ENCODE measurements around the gene PNKP. TPM values are rescaled to one million over a fixed set of nuclear protein-coding genes. Genes with fewer than 3 reads are reported as not detected.
A peak's percentile ranks its signal among the peaks of the same experiment; 100 is the strongest.

Gene PNKP
- total and polyA plus RNA-seq, 3 experiments from 2014 or later: 28.4 to 98.7 (median 91.6) TPM

- H3K4me1 ChIP-seq (ENCODE audit: insufficient read depth, low read length): peaks cover 32% of the 10 kb centered on the region
- POLR2A ChIA-PET: interaction anchor here (0.5 kb wide), 1 partner anchor 63 kb away, joined by 3 read pairs; no protein-coding TSS in a partner anchor
- CTCF ChIA-PET: no interaction called here
- no peak overlapping the region for H3K27ac ChIP-seq (ENCODE audit: low read depth, low read length)
- no peak for DNase-seq
- no peaks in the 10 kb centered on the region for H3K36me3 ChIP-seq (ENCODE audit: insufficient read depth, low read length)
- Mint-ChIP-seq H3K27ac (peak overlapping the region in 1 of 8 donors; percentile 39), H3K9me3 (no peaks in the 10 kb centered on the region), H3K36me3 (peaks cover 0 to 10% (median 2%) of the 10 kb centered on the region in 3 donors), H3K4me1 (peaks cover 21 to 38% (median 34%) of the 10 kb centered on the region in 3 donors), H3K4me3 (peak overlapping the region in 1 of 7 donors; percentile 18), H3K27me3 (peaks cover 0 to 3% of the 10 kb centered on the region in 2 donors)
- H3K27me3 ChIP-seq (ENCODE audit: insufficient read depth, low read length, poor library complexity, severe bottlenecking): no peaks in the 10 kb centered on the region
- no peak overlapping the region for H3K4me3 ChIP-seq (ENCODE audit: low read length)
- H3K9me3 ChIP-seq (ENCODE audit: low read length): no peaks in the 10 kb centered on the region
Observed at GRCh38 chr19:49873834-49874233, 6.5 kb upstream of the PNKP start.

DNA sequence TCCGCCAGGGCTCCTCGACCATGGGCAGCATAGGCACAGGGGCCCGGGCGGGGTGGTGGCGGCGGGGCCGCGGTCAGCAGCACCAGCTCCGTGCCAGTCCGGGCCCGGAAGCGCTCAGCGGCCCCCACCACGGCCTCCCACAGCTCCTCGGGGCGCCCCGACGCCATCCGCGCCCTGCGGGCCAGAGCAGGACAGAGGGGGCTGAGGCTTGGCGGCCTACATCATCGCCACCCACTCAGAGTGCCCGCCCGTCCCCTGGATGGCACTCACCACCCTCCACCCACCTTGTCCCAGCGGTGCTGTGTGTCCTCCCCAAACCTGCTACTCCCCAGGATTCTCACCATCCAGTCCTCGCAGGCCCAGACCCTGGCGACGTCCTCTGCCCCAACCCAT is 5.7 kb upstream of the PNKP start:
- no peak overlapping the region for H3K27ac ChIP-seq (ENCODE audit: low read depth, low read length)
- Mint-ChIP-seq H3K27me3 (peaks cover 0 to 1% of the 10 kb centered on the region in 2 donors), H3K4me1 (peaks cover 18 to 31% (median 27%) of the 10 kb centered on the region in 3 donors), H3K27ac (no peak overlapping the region), H3K4me3 (no peak overlapping the region), H3K36me3 (peaks cover 0 to 8% (median 2%) of the 10 kb centered on the region in 3 donors), H3K9me3 (peaks cover 0 to 3% (median 0%) of the 10 kb centered on the region in 5 donors)
- ChIA-PET POLR2A (no interaction called here), CTCF (no interaction called here)
- H3K36me3 ChIP-seq (ENCODE audit: insufficient read depth, low read length): no peaks in the 10 kb centered on the region
- DNase-seq: no peak
- no peak overlapping the region for H3K4me3 ChIP-seq (ENCODE audit: low read length)
- H3K9me3 ChIP-seq (ENCODE audit: low read length): no peaks in the 10 kb centered on the region
- no peaks in the 10 kb centered on the region for H3K27me3 ChIP-seq (ENCODE audit: insufficient read depth, low read length, poor library complexity, severe bottlenecking)
- H3K4me1 ChIP-seq (ENCODE audit: insufficient read depth, low read length): peaks cover 32% of the 10 kb centered on the region

GRCh38 chr19:49872245-49873128 is 5.1 kb upstream of the PNKP start:
- POLR2A ChIA-PET: no interaction called here
- no peaks in the 10 kb centered on the region for H3K36me3 ChIP-seq (ENCODE audit: insufficient read depth, low read length)
- CTCF ChIA-PET: no interaction called here
- H3K27me3 Mint-ChIP-seq: peaks cover 0 to 3% of the 10 kb centered on the region in 2 donors
- peak overlapping the region in 3 of 8 donors; percentile 10 to 73 (median 72) for H3K27ac Mint-ChIP-seq
- no peaks in the 10 kb centered on the region for H3K9me3 ChIP-seq (ENCODE audit: low read length)
- peaks cover 18 to 27% (median 24%) of the 10 kb centered on the region in 3 donors for H3K4me1 Mint-ChIP-seq
- no peaks in the 10 kb centered on the region for H3K27me3 ChIP-seq (ENCODE audit: insufficient read depth, low read length, poor library complexity, severe bottlenecking)
- peaks cover 36% of the 10 kb centered on the region for H3K4me1 ChIP-seq (ENCODE audit: insufficient read depth, low read length)
- DNase-seq: no peak
- peaks cover 0 to 3% (median 0%) of the 10 kb centered on the region in 5 donors for H3K9me3 Mint-ChIP-seq
- no peak overlapping the region for H3K4me3 ChIP-seq (ENCODE audit: low read length)
- H3K4me3 Mint-ChIP-seq: peak overlapping the region in 5 of 7 donors; percentile 20 to 69 (median 39)
- H3K36me3 Mint-ChIP-seq: peaks cover 0 to 8% (median 0%) of the 10 kb centered on the region in 3 donors
- H3K27ac ChIP-seq (ENCODE audit: low read depth, low read length): no peak overlapping the region

GRCh38 chr19:49871349-49871985 is 4.1 kb upstream of the PNKP start:
- ChIA-PET POLR2A (interaction anchor here (0.6 kb wide), 1 partner anchor 192 kb away, joined by 3 read pairs; no protein-coding TSS in a partner anchor), CTCF (no interaction called here)
- Histone ChIP-seq H3K36me3 (ENCODE audit: insufficient read depth, low read length) (no peaks in the 10 kb centered on the region), H3K27ac (ENCODE audit: low read depth, low read length) (no peak overlapping the region), H3K4me3 (ENCODE audit: low read length) (no peak overlapping the region), H3K27me3 (ENCODE audit: insufficient read depth, low read length, poor library complexity, severe bottlenecking) (no peaks in the 10 kb centered on the region), H3K4me1 (ENCODE audit: insufficient read depth, low read length) (peaks cover 41% of the 10 kb centered on the region), H3K9me3 (ENCODE audit: low read length) (no peaks in the 10 kb centered on the region)
- H3K9me3 Mint-ChIP-seq: peaks cover 0 to 3% (median 0%) of the 10 kb centered on the region in 5 donors
- peaks cover 0 to 4% of the 10 kb centered on the region in 2 donors for H3K27me3 Mint-ChIP-seq
- peak overlapping the region in 5 of 8 donors; percentile 29 to 93 (median 68) for H3K27ac Mint-ChIP-seq
- peak in 1 of 5 donors; percentile 45 for DNase-seq
- peaks cover 0 to 15% (median 0%) of the 10 kb centered on the region in 3 donors for H3K36me3 Mint-ChIP-seq
- peak overlapping the region in 4 of 7 donors; percentile 20 to 55 (median 36) for H3K4me3 Mint-ChIP-seq
- peaks cover 24 to 33% (median 27%) of the 10 kb centered on the region in 3 donors for H3K4me1 Mint-ChIP-seq

DNA sequence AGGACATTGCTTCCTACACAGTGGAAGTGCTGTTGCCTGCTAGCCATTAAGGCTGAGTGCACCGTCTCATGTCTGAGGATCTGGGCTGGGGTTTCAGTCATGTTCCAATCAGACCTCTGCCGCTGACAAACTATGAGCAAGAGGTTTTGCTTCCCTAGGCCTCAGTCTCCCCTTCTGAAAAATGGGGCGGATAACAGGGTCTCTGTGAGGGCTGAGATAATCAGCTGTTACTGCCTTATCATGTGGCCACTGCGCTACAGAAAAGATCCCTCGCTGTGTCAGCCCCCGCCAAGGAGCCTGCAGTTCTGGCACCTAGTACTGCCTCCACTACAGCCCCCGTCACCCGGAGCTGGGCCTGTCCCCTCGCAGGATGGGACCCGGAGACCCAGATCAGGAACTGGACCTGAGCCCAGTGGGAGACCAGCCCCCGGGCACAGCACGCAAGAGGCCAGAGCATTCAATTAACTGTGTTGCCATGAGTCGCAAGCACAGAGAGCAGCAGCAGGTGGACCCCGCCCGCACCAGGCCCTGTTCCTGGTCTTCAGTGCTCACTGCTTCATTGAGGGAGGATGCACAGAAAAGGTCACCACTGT is 3.0 kb upstream of the PNKP start:
- H3K4me1 Mint-ChIP-seq: peaks cover 21 to 36% (median 27%) of the 10 kb centered on the region in 3 donors
- H3K4me3 ChIP-seq (ENCODE audit: low read length): peak overlapping the region; percentile 73
- peaks cover 44% of the 10 kb centered on the region for H3K4me1 ChIP-seq (ENCODE audit: insufficient read depth, low read length)
- peak overlapping the region in 2 of 7 donors; percentile 84 to 86 for H3K4me3 Mint-ChIP-seq
- H3K27me3 ChIP-seq (ENCODE audit: insufficient read depth, low read length, poor library complexity, severe bottlenecking): no peaks in the 10 kb centered on the region
- peak overlapping the region; percentile 71 for H3K27ac ChIP-seq (ENCODE audit: low read depth, low read length)
- ChIA-PET CTCF (interaction anchor here (1.8 kb wide), 1 partner anchor 20 kb away, joined by 6 read pairs; no protein-coding TSS in a partner anchor), POLR2A (interaction anchor here (0.6 to 1.1 kb wide), 2 partner anchors 11 to 191 kb away, joined by 3 to 4 read pairs; no protein-coding TSS in a partner anchor)
- H3K9me3 ChIP-seq (ENCODE audit: low read length): no peaks in the 10 kb centered on the region
- peak overlapping the region in 7 of 8 donors; percentile 66 to 97 (median 89) for H3K27ac Mint-ChIP-seq
- DNase-seq: peak in 1 of 5 donors; percentile 49
- H3K27me3 Mint-ChIP-seq: peaks cover 0 to 4% of the 10 kb centered on the region in 2 donors
- peaks cover 0 to 17% (median 0%) of the 10 kb centered on the region in 3 donors for H3K36me3 Mint-ChIP-seq
- peaks cover 0 to 3% (median 0%) of the 10 kb centered on the region in 5 donors for H3K9me3 Mint-ChIP-seq
- no peaks in the 10 kb centered on the region for H3K36me3 ChIP-seq (ENCODE audit: insufficient read depth, low read length)

- Mint-ChIP-seq H3K4me3 (peak overlapping the region in 2 of 7 donors; percentile 84 to 86), H3K27me3 (peaks cover 0 to 4% of the 10 kb centered on the region in 2 donors), H3K4me1 (peaks cover 18 to 32% (median 29%) of the 10 kb centered on the region in 3 donors), H3K9me3 (peaks cover 0 to 3% (median 0%) of the 10 kb centered on the region in 5 donors), H3K36me3 (peaks cover 0 to 21% (median 2%) of the 10 kb centered on the region in 3 donors), H3K27ac (peak overlapping the region in 7 of 8 donors; percentile 66 to 97 (median 89))
- DNase-seq: peak; percentile 89 to 93 (median 92)
- Histone ChIP-seq H3K4me1 (ENCODE audit: insufficient read depth, low read length) (peaks cover 47% of the 10 kb centered on the region), H3K27ac (ENCODE audit: low read depth, low read length) (peak overlapping the region; percentile 71), H3K36me3 (ENCODE audit: insufficient read depth, low read length) (peaks cover under 1% of the 10 kb centered on the region), H3K4me3 (ENCODE audit: low read length) (peak overlapping the region; percentile 73), H3K9me3 (ENCODE audit: low read length) (no peaks in the 10 kb centered on the region), H3K27me3 (ENCODE audit: insufficient read depth, low read length, poor library complexity, severe bottlenecking) (no peaks in the 10 kb centered on the region)
- ChIA-PET CTCF (interaction anchor here (0.6 to 1.8 kb wide), 5 partner anchors 21 to 397 kb away, joined by 3 to 6 read pairs (median 3); partner anchors contain the start of gene AP2A1), POLR2A (interaction anchor here (0.7 to 1.7 kb wide), 10 partner anchors 8 to 230 kb away, joined by 3 to 17 read pairs (median 4); partner anchors contain the start of genes AKT1S1, AP2A1, ATF5 and MED25)
Observed at GRCh38 chr19:49869484-49870308, 2.3 kb upstream of the PNKP start.
